HG03060 (cell line): ENCODE measurements around the gene RAB39A.
"Not testable (repeated sequence)": the region's sequence is repeated elsewhere in the genome, so short reads cannot be mapped to it uniquely, and the experiment has no call there.

ENCODE experiments used
- ATAC-seq: cut with Tn5 transposase; IDR thresholded peaks from one replicate; pipeline ENCODE4 v1.9.1; 2021; ENCODE audit warnings: low read depth, moderate number of reproducible peaks; ENCODE audit not compliant: unreplicated experiment

The RAB39A gene

GRCh38 chr11:107928046-107928766, at the start of gene RAB39A:
Gene RAB39A, plus strand, starts transcription at chr11:107928448. Its CDS starts 121 bp downstream, at chr11:107928569.
- ATAC-seq: peak; percentile 96

GRCh38 chr11:107881471-107881870, 46.8 kb upstream of the RAB39A start:
- ATAC-seq: not testable (repeated sequence)

- ATAC-seq: no peak
These were observed 46.0 kb upstream of the RAB39A start for GRCh38 chr11:107882095-107882820.

GRCh38 chr11:107898270-107898669, 30.0 kb upstream of the RAB39A start:
- ATAC-seq: peak; percentile 67

GRCh38 chr11:107908211-107908610, 20.0 kb upstream of the RAB39A start:
- ATAC-seq: no peak

GRCh38 chr11:107912415-107912814, 15.8 kb upstream of the RAB39A start:
- not testable (repeated sequence) for ATAC-seq

GRCh38 chr11:107915229-107915628, 13.0 kb upstream of the RAB39A start:
- ATAC-seq: no peak

GRCh38 chr11:107916671-107917241, 11.5 kb upstream of the RAB39A start:
- ATAC-seq: no peak

GRCh38 chr11:107921997-107922396, 6.3 kb upstream of the RAB39A start:
- no peak for ATAC-seq

- not testable (repeated sequence) for ATAC-seq
These were observed 4.7 kb upstream of the RAB39A start for GRCh38 chr11:107923519-107923918.

- no peak for ATAC-seq
These were observed 3.9 kb upstream of the RAB39A start for GRCh38 chr11:107924306-107924705.

- no peak for ATAC-seq
These were observed 689 bp upstream of the RAB39A start for GRCh38 chr11:107927559-107927958.

GRCh38 chr11:107928767-107929507, 689 bp downstream of the RAB39A start:
- ATAC-seq: peak; percentile 1

GRCh38 chr11:107929611-107930200, 1.5 kb downstream of the RAB39A start:
- ATAC-seq: no peak

- ATAC-seq: no peak
These were observed 3.0 kb downstream of the RAB39A start for GRCh38 chr11:107931206-107931605.

- ATAC-seq: no peak
These were observed 19.7 kb downstream of the RAB39A start for GRCh38 chr11:107947904-107948303.

- not testable (repeated sequence) for ATAC-seq
These were observed 20.1 kb downstream of the RAB39A start for GRCh38 chr11:107948328-107948727.

- no peak for ATAC-seq
These were observed 22.9 kb downstream of the RAB39A start for GRCh38 chr11:107951155-107951554.

GRCh38 chr11:107953446-107953845, 25.2 kb downstream of the RAB39A start:
- no peak for ATAC-seq

- ATAC-seq: no peak
These were observed 28.3 kb downstream of the RAB39A start for GRCh38 chr11:107956543-107956942.
